GM19099 (cell line): ENCODE data around the gene RARB.

Source experiments
- POLR2A ChIP-seq: IDR thresholded peaks from 3 replicates; pipeline ENCODE4 v1.6.1; 2011; ENCODE audit warnings: low read depth; ENCODE audit not compliant: insufficient read length; ENCODE audit errors: extremely low read depth

The RARB gene

DNA sequence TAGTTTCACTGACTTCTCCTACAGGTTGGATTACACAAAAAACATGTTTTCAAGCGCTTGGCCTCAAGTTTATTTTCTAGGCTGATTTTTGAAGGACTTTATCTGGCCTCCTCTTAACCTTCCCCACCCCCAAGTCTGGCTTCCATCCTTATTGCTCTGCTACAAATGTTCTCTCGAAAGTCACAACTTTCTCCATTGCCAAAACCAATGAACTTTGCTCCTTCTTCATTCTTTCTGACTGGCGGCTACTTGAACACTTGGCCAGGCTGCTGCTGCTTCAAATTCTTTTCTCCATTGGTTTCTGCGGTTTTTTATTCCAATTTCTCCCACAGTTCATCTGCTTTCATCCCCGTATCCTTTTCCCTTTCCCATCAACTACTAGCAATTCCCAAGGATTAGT is 130.1 kb downstream of the RARB start:
- TF ChIP-seq POLR2A, result no peak

DNA sequence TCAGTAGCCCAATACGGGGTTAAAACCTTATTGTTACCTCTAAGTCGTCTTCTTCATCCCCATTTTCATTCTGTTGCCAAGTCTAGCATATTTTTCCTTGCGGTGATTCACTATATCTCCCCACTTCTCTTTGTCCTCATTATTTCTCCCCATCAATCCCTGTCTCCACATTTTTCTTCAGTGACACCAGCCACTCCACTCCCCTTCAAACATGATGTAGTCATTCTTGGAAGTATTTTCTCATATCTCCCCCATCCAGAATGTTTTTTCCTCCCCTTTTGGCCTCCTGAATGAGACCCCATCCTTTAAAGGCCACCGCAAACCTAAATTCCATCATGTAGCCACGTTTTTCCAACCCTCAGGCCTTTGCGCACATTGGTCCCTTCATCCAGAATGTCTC is 130.7 kb downstream of the RARB start:
- no peak for TF ChIP-seq POLR2A

DNA sequence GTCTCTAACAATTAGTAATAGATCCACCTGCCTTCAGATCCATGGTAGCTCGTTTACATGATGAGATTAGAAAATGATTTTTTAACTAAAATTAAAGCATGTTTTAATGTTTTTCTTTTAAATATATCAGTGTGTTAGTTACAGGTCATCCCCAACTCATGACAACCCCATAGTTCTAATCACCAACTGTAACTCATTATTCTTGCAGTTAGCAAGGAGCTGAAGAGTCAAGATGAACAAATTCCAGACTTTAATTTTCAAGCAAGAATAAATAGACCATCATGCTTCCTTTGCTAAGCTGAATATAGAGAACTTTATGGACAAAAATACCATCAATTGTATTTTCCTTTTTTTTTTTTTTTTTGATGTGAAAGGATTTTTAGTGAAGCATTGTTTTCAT is 135.5 kb downstream of the RARB start:
- no peak for TF ChIP-seq POLR2A

DNA sequence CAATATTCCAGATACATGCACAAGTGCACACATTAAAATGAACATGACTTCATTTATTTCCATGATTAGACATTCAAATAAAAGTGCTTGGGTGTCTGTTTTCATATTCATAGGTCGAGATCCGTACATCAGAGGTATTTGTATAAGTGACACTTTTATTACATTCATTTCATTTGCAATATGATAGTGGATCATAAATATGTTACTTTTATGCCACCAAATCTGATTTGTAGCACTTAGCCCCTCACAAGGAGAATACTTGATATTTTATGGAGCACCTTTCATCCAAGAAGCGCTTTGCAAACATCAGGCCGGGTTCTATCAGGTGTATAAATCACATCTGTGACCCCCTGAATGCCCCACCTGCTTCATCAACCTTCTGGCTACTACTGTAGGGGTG is 136.0 kb downstream of the RARB start:
- TF ChIP-seq POLR2A, result no peak

DNA sequence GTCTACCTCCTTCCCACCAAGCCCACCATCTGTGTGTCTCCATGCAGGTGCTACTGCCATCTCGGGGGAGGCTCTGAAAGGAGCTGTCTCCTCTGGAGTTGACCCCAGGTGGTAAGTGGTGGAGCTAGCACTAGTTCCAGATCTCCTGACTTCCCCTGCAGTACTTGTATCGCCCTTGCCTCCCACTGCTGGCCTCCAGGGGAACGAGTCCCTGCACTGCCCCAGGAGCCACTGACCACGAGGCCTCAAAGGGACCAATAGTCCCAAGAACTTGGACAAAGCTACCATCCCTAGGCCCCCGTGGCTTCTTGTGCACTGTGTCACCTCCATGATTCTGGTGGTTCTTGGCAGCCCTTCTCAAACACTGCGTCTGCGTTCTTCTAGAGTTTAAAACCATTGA is 137.7 kb downstream of the RARB start:
- no peak for TF ChIP-seq POLR2A

DNA sequence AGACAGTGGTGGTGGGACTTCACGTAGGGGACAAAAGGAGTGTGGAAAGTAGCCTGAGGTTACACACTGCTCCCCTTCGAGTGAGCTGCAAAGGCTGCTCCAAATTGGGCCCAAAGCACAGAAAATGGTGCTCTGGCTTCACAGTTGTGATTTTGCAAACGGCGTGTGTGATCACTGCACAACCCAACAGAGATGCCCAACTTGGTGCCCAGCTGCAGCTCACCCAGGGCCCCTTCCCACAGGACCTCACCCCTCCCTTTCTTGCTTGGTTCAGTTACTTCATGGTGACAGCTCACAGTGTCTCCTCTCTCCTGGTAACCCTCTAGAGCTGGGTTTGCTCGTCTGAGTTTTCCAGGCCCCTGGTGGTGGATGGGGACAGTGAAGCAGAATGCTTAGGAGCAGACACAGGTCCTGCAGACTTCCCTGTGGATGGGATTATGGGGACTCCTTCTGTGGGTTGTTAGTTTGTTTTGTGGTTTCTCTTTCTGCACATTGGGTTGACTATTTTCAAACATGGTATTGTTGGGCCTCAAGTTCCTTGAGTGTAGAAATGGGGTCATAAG is 138.4 kb downstream of the RARB start:
- no peak for TF ChIP-seq POLR2A

DNA sequence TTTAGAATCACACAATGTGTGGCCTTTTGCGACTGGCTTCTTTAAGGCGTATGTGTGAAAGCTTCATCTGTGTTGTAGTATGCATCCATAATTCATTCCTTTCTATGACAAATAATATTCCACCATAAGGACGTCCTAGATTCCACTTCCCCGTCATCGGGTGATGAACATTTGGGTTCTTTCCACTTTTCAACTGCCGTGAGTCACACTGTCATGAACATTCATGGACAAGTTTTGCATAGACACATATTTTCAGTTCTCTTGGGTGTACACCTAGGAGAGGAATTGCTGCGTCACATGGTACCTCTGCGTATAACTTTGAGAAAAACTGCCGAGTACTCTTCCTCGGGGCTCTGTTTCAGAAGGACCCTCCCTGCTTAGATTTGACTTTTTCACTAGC is 139.3 kb downstream of the RARB start:
- TF ChIP-seq POLR2A, result no peak

DNA sequence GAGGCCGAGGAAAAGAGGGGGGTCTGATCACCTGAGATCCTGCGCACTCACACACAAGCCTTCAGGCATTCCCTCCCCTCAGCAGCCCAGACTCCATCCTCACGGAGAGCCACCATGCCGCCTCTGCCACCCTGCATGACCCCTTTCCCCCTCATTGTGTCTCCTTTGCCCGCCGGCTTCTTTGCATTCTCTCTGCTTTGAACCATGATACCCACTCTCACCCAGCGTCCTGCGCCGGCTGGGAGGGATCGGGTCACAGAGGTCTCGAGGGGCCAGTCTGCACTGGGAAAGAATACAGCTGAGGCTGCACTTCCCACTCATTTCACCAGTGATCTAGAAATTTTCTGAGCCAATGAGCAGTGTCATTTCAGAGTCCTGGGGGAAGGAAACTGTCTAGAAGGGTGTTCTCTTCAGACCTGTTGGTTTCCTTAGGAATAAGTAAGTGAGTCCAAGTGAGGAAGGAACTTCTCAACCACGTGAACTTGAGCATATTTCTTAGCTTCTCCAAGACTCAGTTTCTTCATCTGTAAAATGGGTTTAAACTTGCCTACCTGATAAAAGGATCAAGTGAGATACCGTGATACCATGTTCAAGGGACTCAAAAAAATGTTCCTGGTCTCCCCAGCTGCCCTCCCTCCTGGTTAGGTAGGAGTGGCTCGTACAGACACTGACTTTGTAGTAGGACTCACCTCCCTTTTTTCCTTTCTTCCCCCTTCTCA is 139.9 kb downstream of the RARB start:
- no peak for TF ChIP-seq POLR2A

DNA sequence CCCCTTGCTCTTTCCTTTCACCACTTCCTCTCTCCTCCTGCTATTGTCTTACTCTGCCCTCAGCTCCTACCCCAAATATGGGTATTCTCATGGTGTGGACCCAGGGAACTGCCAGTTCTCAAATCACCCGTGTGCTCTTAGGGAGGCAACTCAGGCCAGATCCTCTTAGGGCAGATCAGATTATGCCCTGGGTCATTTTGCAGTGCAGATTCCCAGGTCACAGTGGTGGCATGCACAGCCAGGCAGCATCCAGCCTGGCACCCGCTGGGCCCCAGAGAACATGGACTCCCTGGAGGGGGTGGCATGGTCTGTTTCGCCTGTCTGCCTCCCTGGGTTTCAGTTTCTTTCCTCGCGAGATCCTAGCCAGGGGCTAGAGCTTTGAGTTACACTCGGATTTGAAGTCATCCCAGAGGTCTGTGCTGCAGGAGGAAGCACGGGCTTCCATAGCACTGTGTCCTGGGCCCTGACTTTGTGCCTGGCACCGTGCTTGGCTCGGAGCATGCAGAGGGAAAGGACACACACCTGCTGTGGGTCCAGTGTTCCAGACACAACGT is 140.5 kb downstream of the RARB start:
- no peak for TF ChIP-seq POLR2A

DNA sequence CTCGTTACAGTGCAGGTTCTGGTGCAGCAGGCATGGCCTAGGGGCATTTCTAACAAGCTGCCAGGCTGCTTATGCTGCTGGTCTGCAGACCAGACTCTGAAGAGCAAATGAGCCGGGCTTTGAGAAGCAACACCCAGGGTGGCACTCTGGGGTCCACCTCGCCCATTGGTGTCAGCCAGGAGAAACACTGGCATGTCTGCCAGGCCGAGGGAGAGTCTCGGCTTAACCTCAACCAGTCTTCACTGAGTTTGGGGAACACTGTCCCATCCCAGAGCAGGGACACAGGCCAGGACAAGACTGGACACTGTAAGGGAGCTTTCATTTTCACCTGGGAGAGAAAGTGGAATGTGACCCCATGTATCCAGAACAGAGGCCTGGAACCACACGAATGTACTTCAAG is 143.2 kb downstream of the RARB start:
- TF ChIP-seq POLR2A, result no peak

DNA sequence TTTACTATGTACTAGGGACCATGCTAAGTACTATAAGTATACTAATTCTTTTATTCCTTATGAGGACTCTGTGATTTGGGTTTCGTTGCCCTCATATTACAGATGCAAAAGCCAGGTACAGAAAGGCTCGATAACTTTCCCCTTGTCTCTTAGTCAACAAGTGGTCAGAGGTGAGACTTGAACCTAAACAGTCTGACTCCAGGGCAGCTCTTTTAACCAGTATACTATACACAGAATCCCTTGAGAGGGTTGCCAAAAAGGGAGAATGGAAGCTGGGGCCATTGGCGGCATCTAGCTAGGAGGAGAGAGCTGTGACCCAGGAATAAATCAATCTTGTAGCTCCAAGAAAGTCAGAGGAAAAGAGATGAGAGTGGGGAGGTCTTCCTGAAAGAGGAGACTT is 144.3 kb downstream of the RARB start:
- no peak for TF ChIP-seq POLR2A

DNA sequence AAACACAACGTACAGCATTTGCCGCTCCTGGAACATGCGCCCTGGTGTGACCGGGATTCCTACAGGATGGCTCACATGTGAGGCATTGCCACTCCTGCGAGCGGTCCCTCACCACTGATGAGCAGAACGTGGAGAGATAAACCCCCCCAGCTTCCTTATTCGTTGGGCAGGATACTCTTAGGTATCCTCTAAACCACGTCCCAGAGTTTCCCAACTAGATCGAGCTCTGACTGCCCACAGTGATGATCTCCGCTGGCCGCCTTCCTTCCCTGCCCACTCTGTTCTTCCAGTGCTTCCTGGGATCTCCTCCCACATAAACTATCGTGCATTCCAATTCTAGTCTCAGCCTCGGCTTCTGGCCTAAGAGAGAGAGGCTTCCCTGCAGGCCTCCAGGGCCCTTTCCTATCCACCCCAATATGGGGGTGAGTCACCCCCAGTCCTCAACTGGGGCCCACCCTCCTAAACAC is 144.9 kb downstream of the RARB start:
- no peak for TF ChIP-seq POLR2A

DNA sequence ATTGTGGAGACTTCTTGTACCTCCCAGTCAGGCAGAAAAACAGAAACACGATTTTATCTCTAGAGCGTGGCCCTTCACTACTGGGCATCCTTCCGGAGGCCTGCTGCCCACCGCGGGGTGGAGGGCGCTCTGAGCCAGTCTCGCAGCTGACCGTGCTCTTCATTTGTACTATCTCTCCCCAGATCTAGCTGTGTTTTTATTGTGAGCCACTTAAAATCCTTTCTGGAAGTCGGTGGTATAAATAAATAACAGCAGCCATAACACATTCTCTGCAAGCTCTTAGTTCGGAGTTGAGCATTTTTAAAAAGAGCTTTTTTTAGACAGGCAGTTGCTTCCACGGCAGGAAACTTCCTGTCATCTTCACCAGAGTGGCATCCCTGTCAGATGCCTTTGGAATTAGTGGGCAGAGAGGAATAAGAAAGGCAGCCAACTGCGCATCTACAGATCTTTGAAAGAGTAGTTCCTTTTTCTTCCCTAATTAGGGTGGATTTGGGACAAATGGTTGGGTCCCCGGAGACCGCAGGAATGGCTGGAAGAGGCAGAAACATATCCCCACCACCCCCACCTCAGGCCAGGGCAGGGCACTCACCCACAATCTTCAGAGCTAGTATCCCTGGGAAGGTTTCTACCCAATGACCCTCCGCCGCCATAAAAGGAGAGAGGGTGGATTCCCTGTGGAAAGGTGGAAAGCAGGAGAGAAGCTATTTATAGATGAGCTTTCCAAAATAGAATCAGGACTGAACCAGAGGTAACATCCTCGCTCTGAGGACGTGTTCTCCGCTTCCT is 145.5 kb downstream of the RARB start:
- no peak for TF ChIP-seq POLR2A

DNA sequence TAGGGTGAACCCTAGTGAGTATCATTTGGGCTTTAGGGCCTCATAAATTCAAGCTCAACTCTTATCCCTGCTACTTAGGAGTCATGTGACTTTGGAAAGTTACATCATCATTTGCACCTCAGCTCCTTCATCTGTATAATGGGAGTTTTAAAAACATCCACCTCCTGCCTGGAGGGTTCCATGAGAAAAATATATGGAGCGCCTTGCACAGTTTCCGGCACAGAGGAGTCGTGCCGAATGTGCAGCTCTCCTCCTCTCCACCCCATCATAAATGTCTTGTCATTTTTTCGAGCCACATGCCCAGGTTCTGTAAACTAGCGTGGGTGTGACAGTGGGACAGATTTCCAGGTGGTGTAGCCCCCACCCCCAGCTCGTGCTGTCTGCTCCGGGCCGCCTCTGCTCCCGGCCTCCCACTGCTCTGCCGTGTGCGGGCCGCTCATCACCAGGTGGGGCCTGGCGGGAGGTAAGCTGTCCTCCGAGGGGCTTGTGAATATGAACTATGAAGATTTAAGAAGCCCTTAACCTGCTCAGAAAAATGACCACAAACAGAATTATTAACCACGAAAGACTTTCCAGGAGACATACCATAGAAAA is 146.2 kb downstream of the RARB start:
- TF ChIP-seq POLR2A, result no peak

DNA sequence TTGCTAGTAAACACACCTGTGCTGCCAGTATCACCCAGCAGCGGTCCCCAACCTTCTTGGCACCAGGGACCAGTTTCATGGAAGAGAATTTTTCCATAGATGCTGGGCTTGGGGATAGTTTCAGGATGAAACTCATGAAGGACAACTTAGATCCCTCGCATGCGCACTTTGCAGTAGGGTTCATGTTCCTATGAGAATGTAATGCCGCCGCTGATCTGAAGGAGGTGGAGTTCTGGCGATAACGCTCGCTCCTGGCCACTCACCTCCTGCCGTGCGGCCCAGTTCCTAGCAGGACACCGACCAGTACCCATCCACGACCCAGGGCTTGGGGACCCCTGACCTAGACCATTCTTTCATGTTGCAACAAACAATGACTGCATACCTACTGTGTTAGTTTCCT is 146.9 kb downstream of the RARB start:
- no peak for TF ChIP-seq POLR2A
